Measurements from ENCODE around the gene CTDSPL.

CTDSPL gene

DNA sequence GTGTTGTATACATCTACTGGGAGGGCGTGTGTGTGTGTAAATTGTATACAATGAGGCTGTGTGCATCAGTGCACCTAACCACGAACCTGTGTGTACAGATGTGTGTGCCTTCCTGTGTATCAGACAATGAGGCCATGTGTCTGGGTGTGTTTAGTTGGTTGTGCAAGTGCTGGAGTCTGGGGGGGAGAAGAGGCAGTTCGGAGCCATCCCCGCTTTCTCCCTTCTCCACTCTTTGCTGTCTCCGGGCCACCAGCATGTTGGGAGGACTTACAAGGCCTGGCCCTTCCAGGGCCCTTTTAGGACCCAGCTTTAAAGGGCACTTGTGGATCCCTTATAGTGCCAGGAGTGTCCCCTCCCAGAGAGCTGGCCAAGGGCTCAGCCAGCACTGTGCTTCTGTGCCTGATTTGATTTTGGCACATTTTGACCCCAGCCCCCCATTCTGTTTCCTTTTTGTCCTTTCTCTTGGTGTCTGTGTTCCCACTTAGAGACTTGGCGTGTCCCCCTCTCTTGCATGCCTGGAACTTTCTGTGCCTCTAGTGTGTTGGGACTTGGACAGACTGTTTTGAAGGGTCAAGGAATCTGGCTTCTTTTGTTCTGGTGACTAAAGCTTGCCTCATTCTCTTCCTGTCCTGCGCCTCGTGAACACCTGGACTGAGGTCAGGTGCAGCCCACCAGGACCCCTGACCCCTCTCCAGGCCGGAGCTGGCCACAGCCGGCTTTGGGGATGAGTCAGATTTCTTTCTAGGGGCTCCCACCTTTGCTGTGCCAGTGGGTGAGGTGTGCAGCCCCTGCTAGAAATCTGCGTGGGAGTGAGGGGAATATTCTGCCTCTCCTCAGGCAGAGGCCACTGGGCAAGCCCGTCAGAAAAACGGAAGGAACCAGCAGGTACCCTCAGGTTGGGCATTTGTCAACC lies 1.5 kb downstream of the CTDSPL start:
- peak overlapping the region; percentile 73 for H3K4me3 Mint-ChIP-seq
- no peak overlapping the region for H3K27ac Mint-ChIP-seq
- H3K9me3 Mint-ChIP-seq, result no peaks in the 10 kb centered on the region
- peaks cover 13% of the 10 kb centered on the region for H3K4me1 Mint-ChIP-seq (ENCODE audit: low read depth)
- H3K27me3 Mint-ChIP-seq, result peaks cover 32% of the 10 kb centered on the region
- no peaks in the 10 kb centered on the region for H3K36me3 Mint-ChIP-seq (ENCODE audit: low read depth)

DNA sequence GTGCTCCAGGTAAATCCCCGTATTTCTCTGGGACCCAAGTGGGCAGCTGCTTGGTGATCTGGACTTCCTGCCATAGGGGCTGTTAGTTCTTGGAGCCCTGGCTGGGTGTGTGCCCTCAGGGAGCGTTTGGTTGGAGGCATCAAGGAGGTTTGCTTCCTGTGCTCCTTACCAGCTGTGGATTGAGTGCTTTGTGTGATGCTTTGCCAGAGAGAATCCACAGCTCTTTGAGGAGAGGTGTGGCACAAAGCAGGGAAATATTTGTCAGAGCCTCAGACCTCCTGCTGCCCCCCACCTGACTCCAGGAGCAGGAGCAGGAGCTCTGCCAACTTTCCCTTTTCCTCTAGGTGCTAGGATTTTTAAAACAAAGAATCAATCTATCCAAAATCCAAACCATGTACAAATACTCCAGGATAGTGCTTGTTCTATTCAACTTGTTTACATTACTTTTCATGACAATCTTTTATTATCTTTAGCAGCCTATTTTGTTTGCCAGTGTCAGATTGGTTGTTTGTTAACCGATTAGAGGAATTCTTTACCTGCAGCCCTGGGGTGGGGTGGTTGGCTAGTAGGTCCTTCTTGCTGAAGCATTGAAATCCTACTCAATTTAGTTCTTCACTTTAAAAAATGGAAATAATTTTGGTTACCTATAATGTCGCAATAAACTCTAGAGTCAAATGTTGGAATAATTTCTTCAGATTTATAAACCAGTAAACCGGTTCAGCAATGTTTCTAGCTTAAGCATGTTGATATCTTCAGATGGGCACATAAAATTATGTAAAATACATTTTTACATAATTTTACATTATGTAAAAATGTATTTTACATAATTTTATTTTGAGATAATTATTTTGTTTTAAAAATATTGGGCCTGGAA lies 2.5 kb downstream of the CTDSPL start:
- Mint-ChIP-seq H3K4me1 (ENCODE audit: low read depth) (peaks cover 13% of the 10 kb centered on the region), H3K36me3 (ENCODE audit: low read depth) (no peaks in the 10 kb centered on the region), H3K4me3 (no peak overlapping the region), H3K27me3 (peaks cover 38% of the 10 kb centered on the region), H3K9me3 (no peaks in the 10 kb centered on the region), H3K27ac (no peak overlapping the region)

DNA sequence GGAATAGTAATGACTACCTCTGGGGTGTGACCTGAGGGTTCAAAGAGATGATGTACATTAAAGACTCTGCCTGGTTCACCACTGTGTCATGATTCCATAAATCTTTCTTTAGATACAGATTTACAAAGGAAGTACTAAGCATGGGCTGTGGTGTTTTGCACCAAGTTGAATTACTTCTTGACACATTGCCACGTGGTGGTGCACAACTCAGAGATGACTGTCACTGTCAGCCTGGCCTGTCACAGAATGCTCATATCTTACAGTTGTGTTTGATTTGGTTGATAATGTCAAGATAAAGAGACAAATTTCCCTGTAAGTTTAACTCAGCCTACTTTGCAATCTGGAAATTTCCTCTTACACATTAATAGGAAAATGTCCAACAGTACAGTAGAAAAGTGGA lies 3.2 kb downstream of the CTDSPL start:
- H3K36me3 Mint-ChIP-seq (ENCODE audit: low read depth), result no peaks in the 10 kb centered on the region
- H3K27me3 Mint-ChIP-seq, result peaks cover 40% of the 10 kb centered on the region
- H3K4me1 Mint-ChIP-seq (ENCODE audit: low read depth), result peaks cover 13% of the 10 kb centered on the region

DNA sequence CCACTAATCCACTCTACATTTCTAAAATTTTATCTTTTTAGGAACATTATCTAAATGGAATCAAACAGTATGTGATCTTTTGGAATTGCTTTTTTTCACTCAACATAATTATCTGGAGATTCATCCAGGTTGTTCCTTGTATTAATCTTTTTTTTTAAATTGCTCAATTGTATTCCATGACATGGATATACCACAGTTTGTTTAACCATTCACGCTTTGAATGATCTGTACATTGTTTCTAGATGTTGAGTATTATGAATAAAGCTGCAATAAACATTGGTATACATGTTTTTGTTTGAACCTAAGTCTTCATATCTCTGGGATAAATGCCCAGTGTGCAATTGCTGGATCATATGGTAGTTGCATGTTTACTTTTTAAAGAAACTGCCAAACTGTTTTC lies 5.5 kb downstream of the CTDSPL start:
- Mint-ChIP-seq H3K4me1 (ENCODE audit: low read depth) (peaks cover 6% of the 10 kb centered on the region), H3K4me3 (no peak overlapping the region), H3K27ac (no peak overlapping the region), H3K36me3 (ENCODE audit: low read depth) (no peaks in the 10 kb centered on the region), H3K9me3 (peaks cover 14% of the 10 kb centered on the region), H3K27me3 (peaks cover 47% of the 10 kb centered on the region)

More for the DNA sequence above, 3.2 kb downstream of the CTDSPL start:
- Mint-ChIP-seq H3K9me3 (no peaks in the 10 kb centered on the region), H3K27ac (no peak overlapping the region), H3K4me3 (no peak overlapping the region)

DNA sequence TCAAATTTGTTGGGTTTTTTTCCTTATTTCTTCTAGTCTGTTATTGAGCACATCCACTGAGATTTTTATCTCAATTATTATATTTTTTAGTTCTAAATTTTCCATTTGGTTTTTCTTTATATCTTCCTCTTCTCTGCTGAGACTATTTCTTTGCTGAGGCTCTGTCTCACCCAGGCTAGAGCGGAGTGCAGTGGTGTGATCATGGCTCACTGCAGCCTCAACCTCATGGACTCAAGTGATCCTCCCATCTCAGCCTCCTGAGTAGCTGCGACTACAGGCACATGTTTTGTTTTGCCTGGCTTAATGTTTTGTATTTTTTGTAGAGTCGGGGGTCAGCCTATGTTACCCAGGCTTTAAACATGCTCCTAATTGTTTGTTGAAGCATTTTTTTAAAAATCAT lies 10.2 kb downstream of the CTDSPL start:
- no peaks in the 10 kb centered on the region for H3K4me1 Mint-ChIP-seq (ENCODE audit: low read depth)

DNA sequence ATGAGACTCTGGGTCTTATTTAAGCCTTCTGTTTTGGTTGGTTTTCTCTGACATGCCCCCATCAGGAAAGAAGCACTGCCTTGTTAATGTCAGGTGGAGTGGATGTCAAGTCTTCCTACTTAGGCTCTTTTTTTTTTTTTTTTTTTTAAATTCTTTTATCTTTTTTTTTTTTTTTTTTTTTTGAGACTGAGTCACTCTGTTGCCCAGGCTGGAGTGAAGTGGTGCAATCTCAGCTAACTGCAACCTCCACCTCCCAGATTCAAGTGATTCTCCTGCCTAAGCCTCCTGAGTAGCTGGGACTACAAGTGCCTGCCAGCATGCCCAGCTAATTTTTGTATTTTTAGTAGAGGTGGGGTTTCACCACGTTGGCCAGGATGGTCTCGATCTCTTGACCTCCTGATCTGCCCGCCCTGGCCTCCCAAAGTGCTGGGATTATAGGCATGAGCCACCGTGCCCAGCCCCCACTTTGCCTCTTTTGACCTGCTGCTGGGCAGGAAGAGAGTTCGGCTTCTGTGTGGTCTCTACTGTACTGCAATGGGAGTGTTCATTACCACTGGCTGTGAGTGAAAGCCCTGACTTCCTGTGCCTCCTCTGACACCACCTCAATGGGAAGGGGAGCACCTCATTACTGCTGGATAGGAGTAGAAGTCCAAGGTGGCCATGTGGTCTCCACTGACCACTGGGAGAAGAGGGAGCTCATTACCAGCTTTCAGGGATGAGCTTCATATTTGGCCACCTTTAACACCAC lies 10.9 kb downstream of the CTDSPL start:
- H3K27ac Mint-ChIP-seq, result no peak overlapping the region
- peaks cover 25% of the 10 kb centered on the region for H3K27me3 Mint-ChIP-seq
- no peaks in the 10 kb centered on the region for H3K4me1 Mint-ChIP-seq (ENCODE audit: low read depth)
- H3K4me3 Mint-ChIP-seq, result no peak overlapping the region
- H3K9me3 Mint-ChIP-seq, result peaks cover 14% of the 10 kb centered on the region
- H3K36me3 Mint-ChIP-seq (ENCODE audit: low read depth), result no peaks in the 10 kb centered on the region

More for the DNA sequence above, 10.2 kb downstream of the CTDSPL start:
- Mint-ChIP-seq H3K27ac (no peak overlapping the region), H3K4me3 (no peak overlapping the region), H3K9me3 (peaks cover 14% of the 10 kb centered on the region), H3K27me3 (peaks cover 28% of the 10 kb centered on the region), H3K36me3 (ENCODE audit: low read depth) (no peaks in the 10 kb centered on the region)

DNA sequence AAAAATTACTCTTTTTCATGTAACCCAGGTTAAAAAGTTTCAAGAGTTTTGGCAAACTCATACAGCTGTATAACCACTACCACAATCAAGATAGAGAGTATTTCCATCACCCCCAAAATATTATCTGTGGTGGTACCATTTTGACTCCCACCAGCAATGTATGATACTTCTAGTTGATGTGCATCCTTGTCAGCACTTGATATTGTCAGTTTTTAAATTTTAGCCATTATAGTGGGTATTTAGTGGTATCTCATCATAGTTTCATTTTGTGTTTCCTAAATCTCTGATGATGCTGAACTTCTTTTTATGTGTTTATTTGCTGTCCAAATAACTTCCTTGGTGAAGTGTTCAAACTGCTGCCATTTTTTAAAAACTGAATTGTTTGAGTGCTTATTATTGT lies 14.6 kb downstream of the CTDSPL start:
- peaks cover 9% of the 10 kb centered on the region for H3K9me3 Mint-ChIP-seq
- H3K36me3 Mint-ChIP-seq (ENCODE audit: low read depth), result no peaks in the 10 kb centered on the region
- no peaks in the 10 kb centered on the region for H3K4me1 Mint-ChIP-seq (ENCODE audit: low read depth)
- no peak overlapping the region for H3K27ac Mint-ChIP-seq
- no peak overlapping the region for H3K4me3 Mint-ChIP-seq
- H3K27me3 Mint-ChIP-seq, result peaks cover 9% of the 10 kb centered on the region

DNA sequence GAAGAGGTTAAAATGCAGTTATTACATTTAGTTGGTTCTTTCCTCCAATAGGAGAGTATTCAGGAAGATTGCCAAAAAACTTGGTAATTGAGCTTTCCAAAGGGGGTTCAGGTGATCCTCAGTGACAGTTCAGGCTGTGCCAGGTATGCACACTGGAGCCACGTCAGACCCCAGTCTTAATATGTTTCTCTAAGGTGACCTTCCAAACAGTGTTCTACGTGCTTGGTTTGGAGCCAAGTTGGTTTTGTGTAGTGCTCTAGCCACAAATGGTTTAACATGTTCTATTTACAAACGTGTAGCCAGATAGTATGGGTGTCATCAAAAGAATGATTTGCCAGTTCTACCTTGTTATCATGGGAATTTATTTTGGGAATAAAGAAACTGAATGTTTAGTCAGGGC lies 21.0 kb downstream of the CTDSPL start:
- Mint-ChIP-seq H3K9me3 (no peaks in the 10 kb centered on the region), H3K27me3 (no peaks in the 10 kb centered on the region), H3K27ac (no peak overlapping the region), H3K4me1 (ENCODE audit: low read depth) (no peaks in the 10 kb centered on the region), H3K36me3 (ENCODE audit: low read depth) (no peaks in the 10 kb centered on the region), H3K4me3 (no peak overlapping the region)

DNA sequence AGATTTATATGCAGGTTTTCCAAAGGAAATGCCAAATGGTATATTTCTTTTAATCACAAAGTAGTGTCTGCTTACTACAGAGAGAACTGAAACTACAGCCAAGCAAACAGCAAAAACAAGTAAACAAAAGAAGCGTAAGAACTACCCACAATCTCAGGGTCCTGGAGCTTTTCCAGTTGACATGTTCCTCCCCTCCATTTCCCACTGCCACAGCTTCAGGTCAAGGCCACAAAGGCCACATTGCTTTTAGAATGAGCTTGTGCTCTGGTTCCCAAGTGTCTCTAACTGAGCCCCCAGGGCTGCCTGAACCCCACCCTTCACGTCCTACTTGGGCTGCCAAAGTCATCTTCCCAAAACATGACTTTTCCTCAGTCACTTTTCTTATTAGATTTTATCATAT lies 24.1 kb downstream of the CTDSPL start:
- H3K9me3 Mint-ChIP-seq, result no peaks in the 10 kb centered on the region
- no peak overlapping the region for H3K27ac Mint-ChIP-seq
- H3K27me3 Mint-ChIP-seq, result no peaks in the 10 kb centered on the region
- no peaks in the 10 kb centered on the region for H3K36me3 Mint-ChIP-seq (ENCODE audit: low read depth)
- no peaks in the 10 kb centered on the region for H3K4me1 Mint-ChIP-seq (ENCODE audit: low read depth)
- no peak overlapping the region for H3K4me3 Mint-ChIP-seq

DNA sequence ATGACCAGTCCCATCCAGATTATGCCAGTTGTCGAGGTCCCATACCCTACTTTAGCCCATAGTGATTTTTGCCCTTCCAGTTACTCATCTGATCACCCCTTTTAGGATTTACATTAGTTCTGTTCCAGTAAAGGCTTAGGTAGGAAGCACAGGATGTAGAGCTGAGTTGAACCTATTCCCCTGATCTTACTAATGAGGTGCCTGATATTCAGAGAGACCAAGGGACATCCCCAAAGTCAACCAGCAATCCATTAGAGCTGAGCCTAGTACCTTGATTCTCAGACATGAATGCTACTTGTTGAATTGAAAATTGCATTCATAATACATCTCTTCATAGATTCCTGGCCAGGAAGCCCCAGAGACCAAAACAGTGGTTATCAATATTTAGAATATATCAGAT lies 24.7 kb downstream of the CTDSPL start:
- no peaks in the 10 kb centered on the region for H3K27me3 Mint-ChIP-seq
- no peaks in the 10 kb centered on the region for H3K36me3 Mint-ChIP-seq (ENCODE audit: low read depth)
- no peak overlapping the region for H3K27ac Mint-ChIP-seq
- H3K9me3 Mint-ChIP-seq, result no peaks in the 10 kb centered on the region
- no peak overlapping the region for H3K4me3 Mint-ChIP-seq
- H3K4me1 Mint-ChIP-seq (ENCODE audit: low read depth), result no peaks in the 10 kb centered on the region

DNA sequence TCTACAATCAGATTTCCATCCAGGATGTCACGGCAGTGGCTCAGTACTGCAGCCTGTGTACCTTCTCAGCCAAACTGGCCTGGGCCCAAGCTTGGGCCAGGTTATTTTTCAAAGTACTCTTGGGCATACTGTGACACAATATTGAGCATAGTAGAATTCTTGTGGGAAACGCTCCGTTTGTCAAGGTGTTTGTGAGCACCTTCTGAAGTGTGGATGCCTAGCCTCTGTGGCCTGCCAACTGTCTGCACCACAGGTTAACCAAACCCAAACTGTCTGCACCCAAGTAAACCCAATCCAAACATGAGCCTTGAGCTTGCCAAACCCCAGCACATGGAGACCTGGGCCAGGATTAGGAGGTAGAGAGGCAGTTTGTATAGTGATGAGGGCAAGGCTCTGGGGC lies 25.4 kb downstream of the CTDSPL start:
- H3K36me3 Mint-ChIP-seq (ENCODE audit: low read depth), result no peaks in the 10 kb centered on the region
- no peak overlapping the region for H3K4me3 Mint-ChIP-seq
- H3K4me1 Mint-ChIP-seq (ENCODE audit: low read depth), result no peaks in the 10 kb centered on the region
- H3K9me3 Mint-ChIP-seq, result no peaks in the 10 kb centered on the region
- H3K27me3 Mint-ChIP-seq, result no peaks in the 10 kb centered on the region
- H3K27ac Mint-ChIP-seq, result no peak overlapping the region

DNA sequence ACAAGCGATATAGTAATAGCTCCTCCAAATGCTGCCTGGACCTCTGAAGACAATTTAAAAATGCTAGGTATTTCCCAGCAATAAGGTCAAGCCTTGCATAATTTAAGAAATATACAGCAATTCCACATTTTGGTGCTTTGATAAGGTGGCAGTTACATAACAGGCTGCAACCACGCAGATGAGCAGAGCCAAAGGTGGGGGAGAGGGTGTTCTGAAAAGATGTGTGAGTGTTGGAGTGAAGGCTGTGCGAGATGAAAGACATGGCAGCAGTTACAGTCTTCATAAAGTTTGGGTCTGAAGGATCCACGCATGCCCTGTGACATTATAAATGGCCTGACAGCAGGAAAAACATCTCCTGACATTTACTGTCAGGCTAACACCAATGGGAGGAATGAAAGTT lies 26.1 kb downstream of the CTDSPL start:
- H3K36me3 Mint-ChIP-seq (ENCODE audit: low read depth), result no peaks in the 10 kb centered on the region
- no peak overlapping the region for H3K4me3 Mint-ChIP-seq
- H3K27me3 Mint-ChIP-seq, result no peaks in the 10 kb centered on the region
- H3K4me1 Mint-ChIP-seq (ENCODE audit: low read depth), result no peaks in the 10 kb centered on the region
- H3K27ac Mint-ChIP-seq, result no peak overlapping the region
- H3K9me3 Mint-ChIP-seq, result no peaks in the 10 kb centered on the region

DNA sequence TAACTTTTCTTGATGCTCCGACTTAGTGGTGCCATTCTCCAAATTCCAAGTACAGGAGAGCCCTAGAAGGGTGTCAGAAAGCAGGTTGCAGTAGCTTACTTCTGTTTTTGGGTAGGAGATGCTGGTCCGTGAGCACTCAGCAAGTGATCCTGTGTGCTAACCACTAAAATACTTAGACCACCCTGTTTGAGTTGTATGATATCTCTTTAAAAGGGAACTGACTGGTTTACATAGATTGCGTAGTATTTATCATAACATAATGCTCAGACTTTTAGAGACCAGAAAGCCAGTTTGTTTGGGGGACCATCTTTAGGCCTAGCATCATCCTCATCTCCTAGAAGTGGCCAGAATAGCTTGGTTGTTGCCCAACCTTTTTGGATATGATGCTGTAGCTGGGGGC lies 26.7 kb downstream of the CTDSPL start:
- Mint-ChIP-seq H3K9me3 (no peaks in the 10 kb centered on the region), H3K27me3 (no peaks in the 10 kb centered on the region), H3K4me1 (ENCODE audit: low read depth) (no peaks in the 10 kb centered on the region), H3K36me3 (ENCODE audit: low read depth) (no peaks in the 10 kb centered on the region), H3K4me3 (no peak overlapping the region), H3K27ac (no peak overlapping the region)

DNA sequence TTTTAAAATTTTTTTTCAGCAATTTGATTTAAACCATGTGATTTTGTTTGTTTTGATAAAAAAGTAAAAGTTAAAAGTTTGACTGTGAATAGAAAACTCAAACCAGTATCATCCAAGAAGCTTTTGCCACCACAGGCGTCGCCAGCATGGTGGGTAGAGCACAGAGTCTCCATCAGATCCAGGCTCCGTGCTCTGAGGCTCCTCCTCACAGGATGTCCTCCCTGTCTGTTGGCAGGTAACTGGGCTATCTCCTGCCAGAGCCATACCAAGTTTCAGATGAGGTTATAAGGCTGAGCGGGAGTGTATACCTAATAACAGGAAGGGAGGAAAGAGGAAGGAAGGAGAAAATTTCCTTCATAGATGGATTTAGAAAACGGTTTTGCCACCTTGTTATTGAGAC lies 28.8 kb downstream of the CTDSPL start:
- Mint-ChIP-seq H3K27me3 (no peaks in the 10 kb centered on the region), H3K4me3 (no peak overlapping the region), H3K27ac (no peak overlapping the region), H3K9me3 (no peaks in the 10 kb centered on the region), H3K4me1 (ENCODE audit: low read depth) (no peaks in the 10 kb centered on the region), H3K36me3 (ENCODE audit: low read depth) (no peaks in the 10 kb centered on the region)

DNA sequence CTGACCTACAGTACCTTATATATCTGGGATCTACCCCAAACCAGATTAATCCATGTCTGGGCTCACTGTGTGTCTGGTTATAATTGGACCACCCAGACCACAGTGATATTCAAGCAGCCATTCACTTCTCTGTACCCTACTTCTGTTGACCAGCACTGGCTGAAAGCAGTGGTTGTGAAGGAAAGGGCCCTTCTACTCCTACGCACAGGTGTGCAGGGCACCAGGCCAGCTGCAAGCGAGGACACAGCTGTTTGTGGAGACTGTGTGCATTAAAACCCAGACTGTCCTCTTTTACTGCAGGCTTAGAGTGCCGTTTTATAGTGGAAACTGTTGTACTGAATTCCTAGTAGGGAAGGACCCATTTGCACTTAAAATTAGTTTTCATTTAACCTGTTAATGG lies 29.5 kb downstream of the CTDSPL start:
- H3K9me3 Mint-ChIP-seq, result no peaks in the 10 kb centered on the region
- no peak overlapping the region for H3K4me3 Mint-ChIP-seq
- no peaks in the 10 kb centered on the region for H3K4me1 Mint-ChIP-seq (ENCODE audit: low read depth)
- no peaks in the 10 kb centered on the region for H3K36me3 Mint-ChIP-seq (ENCODE audit: low read depth)
- no peak overlapping the region for H3K27ac Mint-ChIP-seq
- H3K27me3 Mint-ChIP-seq, result no peaks in the 10 kb centered on the region
